Skeletal muscle cell (primary cell): ENCODE measurements around the gene LTBP3.
A peak's percentile ranks its signal among the peaks of the same experiment; 100 is the strongest.

Source experiments
- DNase-seq: peaks from one replicate; pipeline ENCODE4 v3.0.0-alpha.2; 2010; ENCODE audit warnings: low read depth
- H3K4me3 ChIP-seq: 2 replicates; pipeline ENCODE4 v1.5.1; 2011; ENCODE audit warnings: low read depth, mild to moderate bottlenecking, control low read depth, low read length, moderate library complexity

The LTBP3 gene

GRCh38 chr11:65557280-65558001, 718 bp downstream of the LTBP3 start:
- DNase-seq = no peak
- peak overlapping the region; percentile 60 for H3K4me3 ChIP-seq

GRCh38 chr11:65556470-65557279, 1.5 kb downstream of the LTBP3 start:
- peak overlapping the region; percentile 60 for H3K4me3 ChIP-seq
- DNase-seq = no peak

GRCh38 chr11:65555693-65556231, 2.4 kb downstream of the LTBP3 start:
- DNase-seq = peak; percentile 63
- H3K4me3 ChIP-seq = peak overlapping the region; percentile 5

- H3K4me3 ChIP-seq = no peak overlapping the region
- no peak for DNase-seq
Observed at GRCh38 chr11:65554842-65555430, 3.2 kb downstream of the LTBP3 start.

- H3K4me3 ChIP-seq = no peak overlapping the region
Observed at GRCh38 chr11:65554057-65554818, 3.9 kb downstream of the LTBP3 start.

GRCh38 chr11:65553301-65554001, 4.7 kb downstream of the LTBP3 start:
- no peak for DNase-seq
- no peak overlapping the region for H3K4me3 ChIP-seq

More at GRCh38 chr11:65554057-65554818, 3.9 kb downstream of the LTBP3 start:
- no peak for DNase-seq

GRCh38 chr11:65552388-65552951, 5.7 kb downstream of the LTBP3 start:
- DNase-seq = no peak
- no peak overlapping the region for H3K4me3 ChIP-seq

GRCh38 chr11:65551572-65552387, 6.4 kb downstream of the LTBP3 start:
- DNase-seq = no peak
- no peak overlapping the region for H3K4me3 ChIP-seq

GRCh38 chr11:65549096-65549495, 9.1 kb downstream of the LTBP3 start:
- H3K4me3 ChIP-seq = no peak overlapping the region
- no peak for DNase-seq

GRCh38 chr11:65548395-65548794, 9.8 kb downstream of the LTBP3 start:
- DNase-seq = no peak
- no peak overlapping the region for H3K4me3 ChIP-seq

DNA sequence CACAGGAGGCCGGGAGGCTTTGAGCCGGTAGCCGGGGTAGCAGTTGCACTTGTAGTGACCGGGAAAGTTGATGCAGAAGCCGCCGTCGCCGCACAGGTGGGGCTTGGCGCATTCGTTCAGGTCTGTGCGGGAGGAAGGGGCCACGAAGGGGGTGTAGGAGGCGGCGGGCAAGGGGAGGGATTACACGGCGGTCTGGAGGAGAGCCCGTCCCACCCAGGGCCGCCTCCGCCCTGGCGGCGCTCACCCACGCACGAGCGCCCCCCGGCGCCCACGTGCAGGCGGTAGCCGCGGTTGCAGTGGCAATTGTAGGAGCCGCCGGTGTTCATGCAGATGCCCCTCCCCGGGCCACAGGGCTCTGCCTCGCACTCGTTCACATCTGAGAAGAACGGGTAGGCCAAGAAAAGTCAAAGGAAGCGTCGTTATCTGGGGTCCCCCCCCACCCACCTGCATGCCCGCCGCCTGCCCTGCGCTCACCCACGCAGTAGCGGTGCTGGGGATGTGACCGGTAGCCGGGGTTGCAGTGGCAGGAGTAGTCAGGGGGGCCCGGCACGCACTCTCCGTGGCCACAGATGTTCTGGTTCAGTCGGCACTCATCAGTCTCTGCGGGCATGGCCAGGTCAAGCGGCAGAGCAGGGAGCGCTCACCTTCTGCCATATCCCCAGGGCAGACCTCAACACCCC, 10.6 kb downstream of the LTBP3 start:
- no peak for DNase-seq
- no peak overlapping the region for H3K4me3 ChIP-seq

GRCh38 chr11:65546217-65546958, 11.8 kb downstream of the LTBP3 start:
- H3K4me3 ChIP-seq = no peak overlapping the region
- no peak for DNase-seq

GRCh38 chr11:65545853-65546216, 12.3 kb downstream of the LTBP3 start:
- H3K4me3 ChIP-seq = no peak overlapping the region
- DNase-seq = no peak

GRCh38 chr11:65542738-65543390, 15.3 kb downstream of the LTBP3 start:
- H3K4me3 ChIP-seq = no peak overlapping the region
- no peak for DNase-seq

DNA sequence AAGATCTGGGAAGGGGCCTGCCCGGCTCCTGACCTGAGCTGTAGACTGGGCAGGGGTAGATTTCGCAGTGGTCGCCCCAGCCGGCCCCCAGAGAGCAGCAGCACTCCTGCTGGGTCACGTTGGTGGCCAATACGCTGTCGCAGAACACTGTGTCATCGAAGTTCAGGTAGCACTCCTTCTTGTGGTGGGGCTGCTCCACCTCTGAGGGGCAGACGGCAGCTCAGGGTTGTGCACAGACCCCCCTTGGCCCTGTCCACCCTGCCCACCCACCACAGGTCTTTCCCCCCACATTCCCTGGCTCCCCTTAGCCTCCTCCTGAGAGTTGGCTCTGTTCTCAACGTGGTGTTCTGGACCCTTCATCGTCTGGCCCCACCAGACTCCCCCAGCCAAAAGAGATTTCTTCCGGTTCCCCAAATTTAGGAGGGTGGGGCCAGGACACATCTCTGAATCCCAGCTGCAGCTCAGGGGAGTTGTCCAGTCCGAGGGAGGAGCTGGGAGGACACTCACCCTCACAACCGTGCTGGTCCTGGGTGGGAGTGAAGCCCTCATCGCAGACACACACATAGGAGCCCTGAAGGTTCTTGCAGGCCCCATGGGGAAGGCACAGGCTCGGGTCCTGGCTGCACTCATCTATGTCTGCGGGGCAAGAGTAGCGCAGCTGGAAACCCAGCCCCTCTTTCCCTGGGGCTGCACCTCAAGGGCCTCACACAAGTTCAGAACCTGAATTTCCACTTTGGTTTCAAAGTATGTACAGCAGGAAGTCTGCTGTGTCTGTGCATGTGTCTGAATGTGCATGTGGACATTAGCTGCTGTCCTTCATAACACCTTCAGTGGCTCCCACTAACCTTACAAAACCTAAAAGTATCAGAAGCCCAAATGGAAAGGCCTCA, 16.8 kb downstream of the LTBP3 start:
- peak overlapping the region; percentile 54 for H3K4me3 ChIP-seq
- no peak for DNase-seq
